M059J (cell line): Measurements from ENCODE around the gene NGLY1. TPM values are rescaled to one million over a fixed set of nuclear protein-coding genes. Genes with fewer than 3 reads are reported as not detected.

Source experiments
- DNase-seq: peaks from one replicate; pipeline ENCODE4 v3.0.0-alpha.2; 2012; ENCODE audit warnings: low read depth
- total RNA-seq: library from RNA; depleted of rRNA; stranded (reverse); fragments of >200 nt; shearing (Covaris generic); gene quantifications from 2 replicates; pipeline ENCODE4 v1.2.3, GENCODE V29; 2014

NGLY1 gene
- total RNA-seq, 1 experiment from 2014 or later, result 35.8 TPM

- DNase-seq, result peak; percentile 26
Observed at GRCh38 chr3:25783661-25784512, 644 bp upstream of the NGLY1 start.

GRCh38 chr3:25782636-25782937, 656 bp downstream of the NGLY1 start:
- no peak for DNase-seq

GRCh38 chr3:25781758-25782594, 1.3 kb downstream of the NGLY1 start:
- no peak for DNase-seq

- DNase-seq, result no peak
Observed at GRCh38 chr3:25781145-25781757, 2.0 kb downstream of the NGLY1 start.

- DNase-seq, result no peak
Observed at GRCh38 chr3:25780618-25781017, 2.6 kb downstream of the NGLY1 start.

- no peak for DNase-seq
Observed at GRCh38 chr3:25775936-25776335, 7.3 kb downstream of the NGLY1 start.

- no peak for DNase-seq
Observed at GRCh38 chr3:25768851-25769250, 14.4 kb downstream of the NGLY1 start.

- no peak for DNase-seq
Observed at GRCh38 chr3:25751725-25752124, 31.5 kb downstream of the NGLY1 start.

- DNase-seq, result no peak
Observed at GRCh38 chr3:25751048-25751447, 32.2 kb downstream of the NGLY1 start.

- no peak for DNase-seq
Observed at GRCh38 chr3:25749031-25749581, 34.1 kb downstream of the NGLY1 start.

GRCh38 chr3:25748189-25748588, 35.1 kb downstream of the NGLY1 start:
- DNase-seq, result no peak

GRCh38 chr3:25747033-25747432, 36.2 kb downstream of the NGLY1 start:
- peak; percentile 2 for DNase-seq

GRCh38 chr3:25744470-25744869, 38.8 kb downstream of the NGLY1 start:
- no peak for DNase-seq

GRCh38 chr3:25728101-25728500, 55.1 kb downstream of the NGLY1 start:
- DNase-seq, result no peak

GRCh38 chr3:25727316-25727715, 55.9 kb downstream of the NGLY1 start:
- DNase-seq, result no peak

- DNase-seq, result no peak
Observed at GRCh38 chr3:25725810-25726209, 57.4 kb downstream of the NGLY1 start.

- no peak for DNase-seq
Observed at GRCh38 chr3:25724948-25725645, 58.1 kb downstream of the NGLY1 start.

- no peak for DNase-seq
Observed at GRCh38 chr3:25723802-25724201, 59.4 kb downstream of the NGLY1 start.

GRCh38 chr3:25719321-25719720, 63.9 kb downstream of the NGLY1 start:
- no peak for DNase-seq

GRCh38 chr3:25713341-25713985, 69.8 kb downstream of the NGLY1 start:
- DNase-seq, result no peak

- no peak for DNase-seq
Observed at GRCh38 chr3:25711090-25711489, 72.2 kb downstream of the NGLY1 start.
